ENCODE results near the gene DNAJC18. TPM values are rescaled to one million over a fixed set of nuclear protein-coding genes. Genes with fewer than 3 reads are reported as not detected.

DNAJC18 gene
- total and polyA plus RNA-seq, 4 donors = 0.66 to 1.8 (median 0.83) TPM

- TF ChIP-seq ATF3 (IDR thresholded peaks at IDR 0.05) (no peak), NR2F2 (IDR thresholded peaks at IDR 0.05) (no peak)
- no peaks in the 10 kb centered on the region for H3K27me3 ChIP-seq (ENCODE audit: control insufficient read depth in 4 of 4, insufficient read depth in 4 of 4, low read length in 3 of 4)
- no peak overlapping the region for H3K9ac ChIP-seq (ENCODE audit: low read depth in 1 of 2, low read length in 2 of 2)
- H3K36me3 ChIP-seq (ENCODE audit: control insufficient read depth in 4 of 4, insufficient read depth in 3 of 4, low read depth in 1 of 4, low read length in 3 of 4) = peaks cover 0 to 15% (median 10%) of the 10 kb centered on the region in 4 donors
- no peaks in the 10 kb centered on the region for H3K9me3 ChIP-seq (ENCODE audit: control insufficient read depth in 4 of 4, low read length in 3 of 4)
- no peak overlapping the region for H3K27ac ChIP-seq (ENCODE audit: low read depth in 1 of 2, low read length in 2 of 2)
- H3K4me1 ChIP-seq (ENCODE audit: control insufficient read depth in 4 of 4, insufficient read depth in 4 of 4, low read length in 3 of 4) = peaks cover 7 to 25% (median 14%) of the 10 kb centered on the region in 4 donors
- no peak for DNase-seq (ENCODE audit: low spot score)
- no peak overlapping the region for H3K4me3 ChIP-seq (ENCODE audit: low read depth in 1 of 3, low read length in 3 of 3)
- 91% methylated on average over 3 of the region's 3 CpGs for WGBS
Measured at GRCh38 chr5:139377226-139377625, 62.1 kb downstream of the DNAJC18 start.

- Histone ChIP-seq H3K9me3 (ENCODE audit: control insufficient read depth in 4 of 4, low read length in 3 of 4) (no peaks in the 10 kb centered on the region), H3K9ac (ENCODE audit: low read depth in 1 of 2, low read length in 2 of 2) (no peak overlapping the region), H3K4me1 (ENCODE audit: control insufficient read depth in 4 of 4, insufficient read depth in 4 of 4, low read length in 3 of 4) (peaks cover 5 to 20% (median 10%) of the 10 kb centered on the region in 4 donors), H3K36me3 (ENCODE audit: control insufficient read depth in 4 of 4, insufficient read depth in 3 of 4, low read depth in 1 of 4, low read length in 3 of 4) (peaks cover 0 to 20% (median 13%) of the 10 kb centered on the region in 4 donors), H3K27me3 (ENCODE audit: control insufficient read depth in 4 of 4, insufficient read depth in 4 of 4, low read length in 3 of 4) (no peaks in the 10 kb centered on the region), H3K4me3 (ENCODE audit: low read depth in 1 of 3, low read length in 3 of 3) (no peak overlapping the region), H3K27ac (ENCODE audit: low read depth in 1 of 2, low read length in 2 of 2) (no peak overlapping the region)
- DNase-seq (ENCODE audit: low spot score) = no peak
- TF ChIP-seq SP1 (IDR thresholded peaks at IDR 0.05) (no peak), FOXA1 (IDR thresholded peaks at IDR 0.05) (no peak), NR2F2 (IDR thresholded peaks at IDR 0.05) (no peak), GABPA (IDR thresholded peaks at IDR 0.05 in 1 of 2, conservative IDR thresholded peaks at IDR 0.05 in 1 of 2) (no peak), MAX (IDR thresholded peaks at IDR 0.05) (no peak), ATF3 (IDR thresholded peaks at IDR 0.05) (no peak), TAF1 (conservative IDR thresholded peaks at IDR 0.05) (no peak), FOXA2 (IDR thresholded peaks at IDR 0.05) (no peak), YY1 (IDR thresholded peaks at IDR 0.05) (no peak), RXRA (IDR thresholded peaks at IDR 0.05) (no peak), REST (IDR thresholded peaks at IDR 0.05) (no peak), JUND (IDR thresholded peaks at IDR 0.05) (no peak), ZBTB33 (IDR thresholded peaks at IDR 0.05) (no peak), HNF4A (conservative IDR thresholded peaks at IDR 0.05) (no peak), HNF4G (IDR thresholded peaks at IDR 0.05) (no peak)
- WGBS = 92% methylated on average over 7 of the region's 7 CpGs
Measured at GRCh38 chr5:139376364-139376763, 63.0 kb downstream of the DNAJC18 start.

Measured in liver (tissue), 9 donors.